CD14-positive monocyte (primary cell): ENCODE data around the gene CNTN6. TPM values are rescaled to one million over a fixed set of nuclear protein-coding genes. Genes with fewer than 3 reads are reported as not detected.

Experiments
- DNase-seq, 3 donors: peaks; one replicate each; pipeline ENCODE4 v3.0.0-alpha.2; 2011 to 2022
- H2AFZ ChIP-seq: 2 replicates; pipeline ENCODE4 v1.6.0; 2012; ENCODE audit warnings: mild to moderate bottlenecking, low read depth, low read length, inconsistent platforms; ENCODE audit not compliant: insufficient read depth, poor library complexity, severe bottlenecking
- H3K27ac ChIP-seq, 2 donors: 1 replicate in 1 of 2; 2 replicates in 1 of 2; pipeline ENCODE4 v1.5.1; 2012 to 2013; ENCODE audit warnings: low read length in 2 of 2, control low read depth in 1 of 2, inconsistent platforms in 1 of 2, low read depth in 1 of 2, mild to moderate bottlenecking in 1 of 2
- H3K27me3 ChIP-seq, 2 donors: one replicate each; pipeline versions ENCODE4 v1.6.0 to v1.6.1; 2011 to 2013; ENCODE audit warnings: low read length in 2 of 2; ENCODE audit not compliant: control insufficient read depth in 2 of 2, insufficient read depth in 2 of 2
- H3K36me3 ChIP-seq, 2 donors: replicated peaks in 1 of 2; 1 replicate in 1 of 2; 2 replicates in 1 of 2; pipeline versions ENCODE4 v1.5.1 to v1.6.1; 2012 to 2013; ENCODE audit warnings: low read length in 2 of 2, control low read depth in 1 of 2, inconsistent platforms in 1 of 2, mild to moderate bottlenecking in 1 of 2; ENCODE audit not compliant: insufficient read depth in 2 of 2, control insufficient read depth in 1 of 2
- H3K4me1 ChIP-seq, 2 donors: 1 replicate in 1 of 2; 2 replicates in 1 of 2; pipeline versions ENCODE4 v1.5.1 to v1.6.1; 2012 to 2013; ENCODE audit warnings: low read length in 2 of 2, control low read depth in 1 of 2, inconsistent platforms in 1 of 2, mild to moderate bottlenecking in 1 of 2, moderate library complexity in 1 of 2; ENCODE audit not compliant: insufficient read depth in 2 of 2, control insufficient read depth in 1 of 2
- H3K4me2 ChIP-seq: replicated peaks from 2 replicates; pipeline ENCODE3; 2012; ENCODE audit warnings: low read length, moderate library complexity, mild to moderate bottlenecking; ENCODE audit not compliant: poor library complexity, severe bottlenecking; ENCODE audit errors: extremely low read depth
- H3K4me3 ChIP-seq, 3 experiments: fragments of 200-600 bp in 1 of 3; sonication (generic) in 1 of 3; replicated peaks in 1 of 3; 1 replicate in 2 of 3; 2 replicates in 1 of 3; pipeline ENCODE4 v1.5.1; 2011 to 2013; ENCODE audit warnings: low read length in 3 of 3, mild to moderate bottlenecking in 3 of 3, control low read depth in 2 of 3, low read depth in 2 of 3, inconsistent platforms in 1 of 3, moderate library complexity in 1 of 3
- H3K79me2 ChIP-seq: 2 replicates; pipeline ENCODE4 v1.6.0; 2012; ENCODE audit warnings: mild to moderate bottlenecking, control low read depth, inconsistent platforms, low read length, moderate library complexity; ENCODE audit not compliant: insufficient read depth
- H3K9ac ChIP-seq: 2 replicates; pipeline ENCODE4 v1.6.0; 2017; ENCODE audit warnings: low read length, mild to moderate bottlenecking; ENCODE audit not compliant: insufficient read depth, poor library complexity, severe bottlenecking
- H3K9me3 ChIP-seq, 2 donors: replicated peaks in 1 of 2; 1 replicate in 1 of 2; 2 replicates in 1 of 2; pipeline versions ENCODE4 v1.5.1 to v1.6.1; 2012 to 2013; ENCODE audit warnings: low read length in 2 of 2, control low read depth in 1 of 2; ENCODE audit not compliant: control insufficient read depth in 1 of 2, insufficient read depth in 1 of 2
- H4K20me1 ChIP-seq: 2 replicates; pipeline ENCODE4 v1.6.0; 2012; ENCODE audit warnings: mild to moderate bottlenecking, low read length, control low read depth, moderate library complexity; ENCODE audit not compliant: insufficient read depth
- H3K27ac Mint-ChIP-seq, 7 donors: one replicate each; pipeline ENCODE4 v1.8.0; 2020; ENCODE audit warnings: mild to moderate bottlenecking in 7 of 7, mixed read lengths in 7 of 7, moderate library complexity in 6 of 7, inconsistent platforms in 2 of 7
- H3K27me3 Mint-ChIP-seq, 3 donors: one replicate each; pipeline ENCODE4 v1.8.0; 2021 to 2022; ENCODE audit warnings: low read depth in 3 of 3, mild to moderate bottlenecking in 3 of 3, mixed read lengths in 3 of 3, moderate library complexity in 3 of 3, inconsistent platforms in 1 of 3
- H3K36me3 Mint-ChIP-seq, 2 donors: one replicate each; pipeline ENCODE4 v1.8.0; 2020; ENCODE audit warnings: mixed read lengths in 2 of 2, inconsistent platforms in 1 of 2, mild to moderate bottlenecking in 1 of 2
- H3K4me1 Mint-ChIP-seq: one replicate; pipeline ENCODE4 v1.8.0; 2020; ENCODE audit warnings: mild to moderate bottlenecking, mixed read lengths
- H3K4me3 Mint-ChIP-seq, 2 donors: one replicate each; pipeline ENCODE4 v1.8.0; 2020; ENCODE audit warnings: mild to moderate bottlenecking in 2 of 2, mixed read lengths in 2 of 2, moderate library complexity in 1 of 2
- H3K9me3 Mint-ChIP-seq, 7 donors: one replicate each; pipeline ENCODE4 v1.8.0; 2020 to 2022; ENCODE audit warnings: mixed read lengths in 7 of 7, mild to moderate bottlenecking in 6 of 7, moderate library complexity in 6 of 7, inconsistent platforms in 2 of 7
- CTCF ChIP-seq: fragments of 200-600 bp; IDR thresholded peaks from one replicate; pipeline ENCODE4 v1.8.0; 2022; ENCODE audit warnings: antibody characterized with exemption, mild to moderate bottlenecking
- WGBS: methylation state at CpG from one replicate; pipeline ENCODE4 v1.1.5; 2013; ENCODE audit warnings: missing lambda C conversion rate; ENCODE audit not compliant: insufficient coverage; 5-methylcytosine and 5-hydroxymethylcytosine counted together
- intact Hi-C, 2 donors: fragments of 100-400 bp; cut with micrococcal nuclease; formaldehyde crosslinking; loops; one replicate each; pipeline versions ENCODE4 v1.15.0 to v1.15.1; 2023
- polyA plus RNA-seq, 3 donors: library from polyadenylated mRNA; depleted of rRNA in 1 of 3; unstranded in 2 of 3; stranded (reverse) in 1 of 3; fragments of 300-500 nt in 2 of 3; fragments of >200 nt in 1 of 3; fragmentation: Illumina TruSeq in 2 of 3; gene quantifications; 1 replicate in 2 of 3; 2 replicates in 1 of 3; pipeline ENCODE4 v1.2.3, GENCODE V29; 2012 to 2021

Gene CNTN6
- polyA plus RNA-seq, 3 donors, result not detected

GRCh38 chr3:1138036-1138435 lies 45.2 kb downstream of the CNTN6 start:
- 100% methylated on average over 2 of the region's 2 CpGs for WGBS
- H3K9ac ChIP-seq, result no peak overlapping the region
- no peaks in the 10 kb centered on the region for H3K36me3 ChIP-seq
- no peak overlapping the region for H3K27ac ChIP-seq
- no peak overlapping the region for H3K4me3 Mint-ChIP-seq
- no peaks in the 10 kb centered on the region for H3K79me2 ChIP-seq
- no peak for TF ChIP-seq CTCF
- H3K9me3 Mint-ChIP-seq, result peaks cover 0 to 3% (median 0%) of the 10 kb centered on the region in 7 donors
- no peaks in the 10 kb centered on the region for H4K20me1 ChIP-seq
- H3K27me3 Mint-ChIP-seq, result no peaks in the 10 kb centered on the region
- no peak overlapping the region for H2AFZ ChIP-seq
- no peaks in the 10 kb centered on the region for H3K4me1 ChIP-seq
- H3K4me1 Mint-ChIP-seq, result no peaks in the 10 kb centered on the region
- H3K9me3 ChIP-seq, result no peaks in the 10 kb centered on the region
- no peak for DNase-seq
- intact Hi-C loops, result no loop called here
- H3K27me3 ChIP-seq, result no peaks in the 10 kb centered on the region
- no peaks in the 10 kb centered on the region for H3K36me3 Mint-ChIP-seq
- H3K4me3 ChIP-seq, result no peak overlapping the region
- H3K27ac Mint-ChIP-seq, result no peak overlapping the region
- no peak overlapping the region for H3K4me2 ChIP-seq

- H3K27ac ChIP-seq, result no peak overlapping the region
- no peaks in the 10 kb centered on the region for H3K36me3 ChIP-seq
- peaks cover 0 to 2% (median 0%) of the 10 kb centered on the region in 7 donors for H3K9me3 Mint-ChIP-seq
- H3K4me1 Mint-ChIP-seq, result no peaks in the 10 kb centered on the region
- H3K4me3 Mint-ChIP-seq, result no peak overlapping the region
- H3K4me2 ChIP-seq, result no peak overlapping the region
- H3K27ac Mint-ChIP-seq, result no peak overlapping the region
- H4K20me1 ChIP-seq, result no peaks in the 10 kb centered on the region
- no peaks in the 10 kb centered on the region for H3K79me2 ChIP-seq
- no peak overlapping the region for H3K4me3 ChIP-seq
- intact Hi-C loops, result no loop called here
- H3K9ac ChIP-seq, result no peak overlapping the region
- H3K9me3 ChIP-seq, result peaks cover 0 to 2% of the 10 kb centered on the region in 2 donors
- H3K27me3 Mint-ChIP-seq, result no peaks in the 10 kb centered on the region
- H3K27me3 ChIP-seq, result no peaks in the 10 kb centered on the region
- no peak for DNase-seq
- no peak for TF ChIP-seq CTCF
- 60% methylated on average over 1 of the region's 1 CpG for WGBS
- no peaks in the 10 kb centered on the region for H3K4me1 ChIP-seq
- H3K36me3 Mint-ChIP-seq, result no peaks in the 10 kb centered on the region
- H2AFZ ChIP-seq, result no peak overlapping the region
Observed at GRCh38 chr3:1139071-1139470, 46.2 kb downstream of the CNTN6 start.
